HCT116 (cell line): ENCODE results near the gene RLN3. TPM values are rescaled to one million over a fixed set of nuclear protein-coding genes. Genes with fewer than 3 reads are reported as not detected.

ENCODE experiments used
- CTCF ChIP-seq, 3 experiments: fragments of 200-600 bp in 1 of 3; sonication (generic) in 1 of 3; IDR thresholded peaks in 2 of 3; conservative IDR thresholded peaks in 1 of 3; 2 replicates each; pipeline ENCODE4 v1.5.1; 2012 to 2017; ENCODE audit warnings: low read depth in 2 of 3, low read length in 2 of 3, antibody characterized with exemption in 1 of 3, borderline replicate concordance in 1 of 3, control low read depth in 1 of 3, mild to moderate bottlenecking in 1 of 3, mixed read lengths in 1 of 3, mixed run types in 1 of 3, moderate library complexity in 1 of 3; ENCODE audit not compliant: insufficient read depth in 1 of 3
- REST ChIP-seq: IDR thresholded peaks from 2 replicates; pipeline ENCODE4 v1.6.1; 2012; ENCODE audit warnings: low read depth
- ZBTB33 ChIP-seq: IDR thresholded peaks from 2 replicates; pipeline ENCODE4 v1.6.1; 2011; ENCODE audit warnings: mild to moderate bottlenecking, low read length, moderate library complexity; ENCODE audit not compliant: insufficient replicate concordance; ENCODE audit errors: extremely low read depth
- total RNA-seq: library from RNA; stranded (reverse); gene quantifications from one replicate; pipeline ENCODE4 v1.2.1, GENCODE V29; 2021; ENCODE audit not compliant: unreplicated experiment

Gene RLN3
- total RNA-seq, 1 experiment from 2014 or later = not detected

- TF ChIP-seq REST (no peak), CTCF (IDR thresholded peaks at IDR 0.05 in 2 of 3, conservative IDR thresholded peaks at IDR 0.05 in 1 of 3; ENCODE audit: borderline replicate concordance in 1 of 3, insufficient read depth in 1 of 3, low read depth in 2 of 3, low read length in 2 of 3) (no peak), ZBTB33 (no peak)
These were observed 49.4 kb upstream of the RLN3 start (continued) for GRCh38 chr19:13978351-13979243.
